Brain pericyte (primary cell): Measurements from ENCODE around the gene TLCD3B.

Experiments
- DNase-seq: peaks from one replicate; pipeline ENCODE4 v3.0.0-alpha.2; 2012; ENCODE audit warnings: low read depth, low spot score

Gene TLCD3B

DNA sequence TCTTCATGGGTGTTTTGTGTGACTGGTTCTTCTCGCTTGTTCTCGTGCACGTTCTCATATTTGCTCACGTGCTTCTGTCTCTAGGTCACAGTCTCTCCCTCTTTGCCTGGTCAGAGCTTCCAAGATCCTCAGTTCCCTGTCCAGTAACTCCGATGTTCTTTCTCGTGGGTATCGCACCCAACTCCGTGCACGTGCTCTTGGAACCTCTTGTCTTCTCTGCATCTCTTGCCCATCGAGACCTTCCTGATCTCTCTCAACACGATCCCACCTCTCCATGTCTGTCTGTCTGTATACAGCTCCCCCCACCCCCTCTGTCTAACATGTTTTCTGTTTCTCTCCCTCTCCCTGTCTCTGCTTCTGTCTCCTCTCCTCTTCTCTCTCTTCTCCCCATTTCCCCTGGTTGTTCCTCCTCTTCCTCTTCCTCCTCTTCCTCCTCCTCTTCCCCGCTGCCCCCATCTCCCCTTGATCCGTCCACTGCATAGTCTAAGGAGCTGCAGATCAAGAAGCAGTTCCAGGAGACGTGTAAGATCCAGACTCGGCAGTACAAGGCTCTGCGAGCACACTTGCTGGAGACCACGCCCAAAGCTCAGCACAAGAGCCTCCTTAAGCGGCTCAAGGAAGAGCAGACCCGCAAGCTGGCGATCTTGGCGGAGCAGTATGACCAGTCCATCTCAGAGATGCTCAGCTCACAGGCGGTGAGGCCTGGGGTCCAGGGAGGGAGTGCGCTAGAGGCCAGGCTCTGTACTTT lies 41.8 kb downstream of the TLCD3B start:
- no peak for DNase-seq

DNA sequence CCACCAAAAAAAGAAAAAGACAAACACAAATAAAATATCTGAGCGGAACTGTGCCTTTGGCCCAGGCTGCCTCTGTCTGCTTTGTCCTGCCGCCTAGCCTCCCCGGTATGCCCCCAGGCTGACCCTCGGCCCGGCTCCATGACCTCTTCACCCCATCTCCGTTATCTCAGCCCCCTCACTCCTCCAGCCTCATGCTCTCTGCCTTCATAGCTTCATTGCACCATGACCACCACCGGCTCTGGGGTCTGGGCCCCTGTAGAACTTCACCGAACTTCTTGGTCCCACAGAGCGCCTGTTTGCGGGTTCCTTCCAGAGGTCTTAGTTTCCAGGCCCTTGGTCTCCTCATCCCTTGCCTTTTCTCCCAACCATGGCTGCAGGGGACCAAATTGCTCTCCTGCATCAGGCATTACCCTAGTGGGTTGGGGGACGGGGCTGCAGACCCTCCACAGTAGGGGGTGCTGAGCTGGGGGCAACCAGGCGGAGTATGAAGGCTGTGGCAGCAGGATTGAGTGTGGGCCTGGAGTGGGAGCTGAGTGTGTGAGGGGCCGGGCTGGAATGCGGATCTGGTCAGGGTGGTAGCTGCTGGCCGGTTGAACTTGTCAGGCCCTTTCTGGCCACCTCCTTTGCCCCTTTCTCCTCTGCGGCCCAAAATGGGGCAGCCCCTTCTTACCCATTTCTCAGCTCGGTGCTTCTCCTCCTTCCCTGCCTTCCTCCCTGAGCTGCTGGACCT lies 42.6 kb downstream of the TLCD3B start:
- no peak for DNase-seq

GRCh38 chr16:29987371-29988085 lies 43.5 kb downstream of the TLCD3B start:
- DNase-seq, result no peak

DNA sequence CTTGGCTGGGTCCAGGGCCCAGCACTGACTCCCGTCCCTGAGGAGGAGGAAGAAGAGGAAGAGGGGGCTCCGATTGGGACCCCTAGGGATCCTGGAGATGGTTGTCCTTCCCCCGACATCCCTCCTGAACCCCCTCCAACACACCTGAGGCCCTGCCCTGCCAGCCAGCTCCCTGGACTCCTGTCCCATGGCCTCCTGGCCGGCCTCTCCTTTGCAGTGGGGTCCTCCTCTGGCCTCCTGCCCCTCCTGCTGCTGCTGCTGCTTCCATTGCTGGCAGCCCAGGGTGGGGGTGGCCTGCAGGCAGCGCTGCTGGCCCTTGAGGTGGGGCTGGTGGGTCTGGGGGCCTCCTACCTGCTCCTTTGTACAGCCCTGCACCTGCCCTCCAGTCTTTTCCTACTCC lies 44.1 kb downstream of the TLCD3B start:
- DNase-seq, result no peak

GRCh38 chr16:29986231-29986630 lies 44.8 kb downstream of the TLCD3B start:
- DNase-seq, result no peak

GRCh38 chr16:29985271-29985811 lies 45.7 kb downstream of the TLCD3B start:
- DNase-seq, result no peak

- no peak for DNase-seq
These were observed 46.3 kb downstream of the TLCD3B start for GRCh38 chr16:29984764-29985147.

GRCh38 chr16:29984137-29984763 lies 46.8 kb downstream of the TLCD3B start:
- no peak for DNase-seq

DNA sequence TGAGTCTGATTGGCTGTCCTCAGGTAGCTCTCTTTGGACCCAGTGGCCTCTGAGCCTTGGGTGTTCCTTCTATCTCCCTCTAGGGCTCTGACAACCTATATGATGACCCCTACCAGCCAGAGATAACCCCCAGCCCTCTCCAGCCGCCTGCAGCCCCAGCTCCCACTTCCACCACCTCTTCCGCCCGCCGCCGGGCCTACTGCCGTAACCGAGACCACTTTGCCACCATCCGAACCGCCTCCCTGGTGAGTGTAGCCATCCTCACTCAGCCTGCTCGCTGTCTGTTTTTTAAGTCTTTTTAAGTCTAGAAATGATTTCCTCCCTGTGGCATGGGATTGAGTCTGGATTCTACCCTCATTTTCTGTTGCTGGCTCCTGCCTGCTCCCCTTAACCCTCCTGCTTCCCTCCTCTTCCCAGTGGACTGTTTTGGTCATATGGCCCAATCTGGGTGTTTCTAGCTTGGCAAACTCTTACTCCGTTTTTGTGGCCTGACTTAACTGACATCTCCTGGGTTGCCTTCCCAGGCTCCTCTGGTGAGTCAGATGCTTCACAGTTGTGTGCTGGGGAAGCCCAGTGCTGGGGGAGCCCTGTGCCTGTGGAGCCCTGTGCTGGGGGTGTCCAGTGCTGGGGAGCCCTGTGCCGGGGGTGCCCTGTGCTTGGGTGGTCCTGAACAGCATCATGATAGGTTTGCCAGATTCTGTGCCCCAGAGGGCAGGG lies 47.5 kb downstream of the TLCD3B start:
- DNase-seq, result no peak

GRCh38 chr16:29982560-29983419 lies 48.3 kb downstream of the TLCD3B start:
- no peak for DNase-seq

GRCh38 chr16:29978564-29979270 lies 52.4 kb downstream of the TLCD3B start:
- no peak for DNase-seq

GRCh38 chr16:29978081-29978480 lies 53.0 kb downstream of the TLCD3B start:
- DNase-seq, result no peak

- no peak for DNase-seq
These were observed 53.8 kb downstream of the TLCD3B start for GRCh38 chr16:29977063-29977825.

DNA sequence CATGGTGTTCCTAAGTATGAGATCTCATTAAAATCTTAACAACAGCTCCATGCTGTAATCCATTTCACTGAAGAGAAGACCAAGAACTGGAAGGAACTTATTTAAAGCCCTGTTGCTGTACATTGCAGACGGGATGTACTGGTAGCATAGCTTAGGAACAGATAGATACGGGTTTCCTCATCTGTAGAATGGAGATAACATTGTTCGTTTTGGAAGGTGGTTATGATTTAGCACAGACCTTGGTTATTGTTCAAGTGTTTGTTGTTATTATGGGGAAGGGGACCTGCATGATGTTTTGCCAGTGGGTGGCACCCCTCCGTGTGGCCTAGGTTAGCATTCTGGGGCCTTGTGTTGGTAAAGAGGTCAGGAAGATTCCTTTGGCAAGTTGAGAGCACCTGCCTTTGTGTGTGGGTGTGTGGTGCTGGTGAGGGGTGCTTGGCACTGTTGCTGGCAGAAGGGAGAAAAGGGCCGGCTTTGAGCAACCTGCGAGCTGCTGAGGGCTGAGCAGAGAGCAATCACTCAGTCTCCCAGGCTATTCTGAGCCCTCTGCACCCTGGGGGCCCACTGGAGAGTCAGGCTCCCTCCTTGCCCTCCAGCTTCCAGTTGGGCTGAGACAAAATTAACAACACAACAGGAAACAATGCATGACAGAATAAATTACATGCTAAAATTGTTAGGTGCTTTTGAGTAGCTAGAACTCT lies 55.1 kb downstream of the TLCD3B start:
- no peak for DNase-seq

DNA sequence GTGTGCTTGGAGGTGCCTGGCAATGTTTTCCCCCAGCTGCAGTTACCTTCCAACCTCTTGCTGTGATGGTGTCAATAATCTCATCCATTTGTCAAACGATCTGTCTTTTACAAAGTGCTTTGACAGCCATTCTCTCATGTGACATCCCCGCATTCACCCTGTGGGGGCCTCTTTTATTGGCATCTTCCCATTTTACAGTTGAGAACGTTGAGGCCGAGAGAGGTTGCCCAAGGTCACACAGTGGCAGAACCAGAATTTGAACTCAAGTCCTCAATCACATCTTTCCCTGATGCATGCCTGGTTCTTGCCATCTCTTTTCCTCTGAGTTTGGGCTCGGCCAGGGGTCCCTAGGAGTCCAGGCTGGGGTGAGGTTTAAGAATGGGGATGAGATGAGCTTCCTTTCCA lies 55.9 kb downstream of the TLCD3B start:
- no peak for DNase-seq
